Vagina (tissue), 2 donors: ENCODE measurements around the gene NOL6. TPM values are rescaled to one million over a fixed set of nuclear protein-coding genes. Genes with fewer than 3 reads are reported as not detected.
A peak's percentile ranks its signal among the peaks of the same experiment; 100 is the strongest.

Experiments used
- DNase-seq, 2 donors: peaks; one replicate each; pipeline ENCODE4 v3.0.0-alpha.2; 2017; ENCODE audit errors: extremely low spot score in 2 of 2
- H3K27ac ChIP-seq: fragments of 200-600 bp; sonication (generic); one replicate; pipeline ENCODE4 v1.5.1; 2019
- H3K27me3 ChIP-seq: fragments of 200-600 bp; sonication (generic); one replicate; pipeline ENCODE4 v1.5.1; 2019
- H3K36me3 ChIP-seq, 2 donors: fragments of 200-600 bp; sonication (generic); one replicate each; pipeline ENCODE4 v1.5.1; 2017 to 2019
- H3K4me1 ChIP-seq: fragments of 200-600 bp; sonication (generic); one replicate; pipeline ENCODE4 v1.5.1; 2019
- H3K4me3 ChIP-seq, 2 donors: fragments of 200-600 bp; sonication (generic); 1 replicate in 1 of 2; 2 replicates in 1 of 2; pipeline ENCODE4 v1.5.1; 2016 to 2019
- H3K9me3 ChIP-seq: fragments of 200-600 bp; sonication (generic); one replicate; pipeline ENCODE4 v1.5.1; 2019
- POLR2A ChIP-seq, 2 donors: fragments of 450-650 bp; IDR thresholded peaks; one replicate each; pipeline ENCODE4 v1.6.1; 2017; ENCODE audit warnings: antibody characterized with exemption in 2 of 2, mild to moderate bottlenecking in 2 of 2, moderate library complexity in 2 of 2
- POLR2AphosphoS5 ChIP-seq, 2 donors: sonication (generic); formaldehyde crosslinking; IDR thresholded peaks; one replicate each; pipeline ENCODE4 v1.9.0; 2017; ENCODE audit warnings: antibody characterized with exemption in 2 of 2, mild to moderate bottlenecking in 2 of 2, low read depth in 1 of 2; ENCODE audit not compliant: insufficient read depth in 1 of 2
- intact Hi-C: fragments of 100-400 bp; cut with DNase I; formaldehyde crosslinking; loops from one replicate; pipeline ENCODE4 v1.15.1; 2023
- total RNA-seq: library from RNA; depleted of rRNA; stranded (reverse); fragments of >200 nt; gene quantifications from one replicate; pipeline ENCODE4 v1.2.3, GENCODE V29; 2016
- TF ChIP-seq, protein P1 (sequence below), 3 experiments: fragments of 450-650 bp in 2 of 3; fragments of 200-600 bp in 1 of 3; sonication (generic) in 1 of 3; IDR thresholded peaks; one replicate each; pipeline ENCODE4 v1.5.1; 2017 to 2019; ENCODE audit warnings: antibody characterized with exemption in 3 of 3, mild to moderate bottlenecking in 2 of 3, moderate library complexity in 2 of 3

NOL6 gene
- total RNA-seq, 1 donor from 2014 or later, result 25.3 TPM

DNA sequence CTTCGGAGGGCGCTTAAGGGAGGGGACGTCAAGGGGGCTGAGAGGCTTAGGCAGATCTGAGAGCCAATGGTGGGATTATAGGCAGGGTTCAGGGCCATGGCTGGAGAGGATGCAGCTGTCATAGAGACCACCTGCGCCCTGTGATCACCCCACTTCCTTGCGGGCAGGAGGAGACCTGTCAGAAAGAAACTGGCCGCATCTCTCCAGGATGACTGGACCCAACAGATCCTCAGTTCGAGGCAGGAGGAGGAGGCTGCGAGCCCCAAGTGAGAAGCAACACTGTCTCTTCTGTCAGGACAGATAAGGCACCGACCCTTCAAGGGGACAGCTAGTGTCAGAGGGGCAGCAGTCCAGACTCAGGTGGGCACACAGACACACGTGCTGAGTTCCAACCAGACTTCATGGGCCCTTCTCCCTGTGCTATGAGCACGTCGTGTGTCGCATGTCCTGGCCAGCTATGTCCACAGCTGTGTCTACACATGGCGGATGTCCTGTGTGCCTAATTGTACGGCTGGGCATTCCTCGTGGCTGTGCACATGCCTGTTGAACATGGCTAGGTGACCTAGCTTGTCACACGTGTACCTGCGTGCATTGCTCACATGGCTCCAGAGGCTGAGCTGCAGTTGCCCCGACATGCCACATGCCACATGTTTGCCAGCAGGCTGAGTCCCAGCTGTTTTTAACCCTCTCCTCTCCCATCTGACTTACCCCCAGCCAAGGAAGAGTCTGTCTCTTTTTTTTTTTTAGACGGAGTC, 25.7 kb downstream of the NOL6 start:
- intact Hi-C loops, result no loop called here
- no peaks in the 10 kb centered on the region for H3K27me3 ChIP-seq
- H3K36me3 ChIP-seq, result no peaks in the 10 kb centered on the region
- H3K4me3 ChIP-seq, result peak overlapping the region; percentile 49 to 55
- TF ChIP-seq POLR2A (IDR thresholded peaks at IDR 0.05) (no peak), POLR2AphosphoS5 (IDR thresholded peaks at IDR 0.05; ENCODE audit: insufficient read depth in 1 of 2, low read depth in 1 of 2) (peak; percentile 31 to 40)
- TF ChIP-seq, protein P1, sequence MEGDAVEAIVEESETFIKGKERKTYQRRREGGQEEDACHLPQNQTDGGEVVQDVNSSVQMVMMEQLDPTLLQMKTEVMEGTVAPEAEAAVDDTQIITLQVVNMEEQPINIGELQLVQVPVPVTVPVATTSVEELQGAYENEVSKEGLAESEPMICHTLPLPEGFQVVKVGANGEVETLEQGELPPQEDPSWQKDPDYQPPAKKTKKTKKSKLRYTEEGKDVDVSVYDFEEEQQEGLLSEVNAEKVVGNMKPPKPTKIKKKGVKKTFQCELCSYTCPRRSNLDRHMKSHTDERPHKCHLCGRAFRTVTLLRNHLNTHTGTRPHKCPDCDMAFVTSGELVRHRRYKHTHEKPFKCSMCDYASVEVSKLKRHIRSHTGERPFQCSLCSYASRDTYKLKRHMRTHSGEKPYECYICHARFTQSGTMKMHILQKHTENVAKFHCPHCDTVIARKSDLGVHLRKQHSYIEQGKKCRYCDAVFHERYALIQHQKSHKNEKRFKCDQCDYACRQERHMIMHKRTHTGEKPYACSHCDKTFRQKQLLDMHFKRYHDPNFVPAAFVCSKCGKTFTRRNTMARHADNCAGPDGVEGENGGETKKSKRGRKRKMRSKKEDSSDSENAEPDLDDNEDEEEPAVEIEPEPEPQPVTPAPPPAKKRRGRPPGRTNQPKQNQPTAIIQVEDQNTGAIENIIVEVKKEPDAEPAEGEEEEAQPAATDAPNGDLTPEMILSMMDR (IDR thresholded peaks at IDR 0.05), result no peak
- DNase-seq, result no peak
- H3K4me1 ChIP-seq, result peaks cover 27% of the 10 kb centered on the region
- no peaks in the 10 kb centered on the region for H3K9me3 ChIP-seq
- H3K27ac ChIP-seq, result peak overlapping the region; percentile 53

DNA sequence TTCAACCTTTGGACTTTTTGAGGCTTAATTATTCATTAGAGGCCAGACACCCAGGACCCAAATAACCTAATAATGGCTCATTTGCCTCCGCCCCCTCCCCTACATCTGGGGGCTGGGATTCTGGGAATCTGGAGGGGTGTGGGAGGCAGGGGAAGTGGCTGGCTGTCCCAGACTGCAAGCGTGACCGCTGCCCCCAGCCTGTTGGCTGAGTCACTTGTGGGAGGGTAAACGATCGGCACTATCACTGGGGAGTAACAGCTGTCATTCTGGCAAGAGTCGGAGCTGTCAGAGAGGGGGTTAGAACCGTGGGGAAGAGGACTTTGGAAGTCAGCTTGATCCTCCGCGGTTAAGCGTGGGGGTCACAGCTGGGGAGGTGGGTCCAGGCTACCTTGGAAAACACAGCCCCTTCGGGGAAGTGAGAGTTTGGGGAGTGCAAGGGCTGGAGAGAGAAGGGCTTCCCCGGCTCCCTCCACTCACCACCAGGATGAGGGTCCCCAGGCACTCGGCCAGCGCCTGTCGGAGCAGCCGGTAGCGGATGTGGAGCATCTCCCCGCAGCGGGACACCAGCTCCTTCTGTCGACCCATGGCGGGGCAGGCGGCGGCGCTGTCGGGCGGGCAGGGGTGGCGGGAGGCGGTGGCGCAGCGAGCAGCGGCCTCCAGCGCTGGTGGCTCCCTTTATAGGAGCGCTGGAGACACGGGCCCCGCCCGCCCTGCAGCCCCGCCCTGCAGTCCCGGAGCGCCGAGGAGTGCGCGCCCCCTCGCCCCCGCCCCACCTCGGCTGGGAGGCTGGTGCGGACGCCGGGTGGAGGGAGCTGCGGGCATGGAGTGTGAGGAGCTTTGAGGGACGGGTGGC, 26.6 kb downstream of the NOL6 start, which contains the start of gene AQP3:
Gene AQP3, minus strand, starts transcription at position 648 of the 853 bp plus-strand sequence. Its CDS starts 63 bp downstream, at position 585.
- peaks cover 29% of the 10 kb centered on the region for H3K4me1 ChIP-seq
- DNase-seq, result no peak
- no peaks in the 10 kb centered on the region for H3K27me3 ChIP-seq
- TF ChIP-seq POLR2AphosphoS5 (IDR thresholded peaks at IDR 0.05; ENCODE audit: insufficient read depth in 1 of 2, low read depth in 1 of 2) (peak in 1 of 2 donors; percentile 50), POLR2A (IDR thresholded peaks at IDR 0.05) (no peak)
- TF ChIP-seq, protein P1 (IDR thresholded peaks at IDR 0.05), result peak in 1 of 3 experiments; percentile 29
- intact Hi-C loops, result no loop called here
- no peaks in the 10 kb centered on the region for H3K9me3 ChIP-seq
- H3K4me3 ChIP-seq, result peak within 1 kb of the TSS; percentile 49 to 55
- H3K27ac ChIP-seq, result peak within 1 kb of the TSS; percentile 53
- no peaks in the 10 kb centered on the region for H3K36me3 ChIP-seq

DNA sequence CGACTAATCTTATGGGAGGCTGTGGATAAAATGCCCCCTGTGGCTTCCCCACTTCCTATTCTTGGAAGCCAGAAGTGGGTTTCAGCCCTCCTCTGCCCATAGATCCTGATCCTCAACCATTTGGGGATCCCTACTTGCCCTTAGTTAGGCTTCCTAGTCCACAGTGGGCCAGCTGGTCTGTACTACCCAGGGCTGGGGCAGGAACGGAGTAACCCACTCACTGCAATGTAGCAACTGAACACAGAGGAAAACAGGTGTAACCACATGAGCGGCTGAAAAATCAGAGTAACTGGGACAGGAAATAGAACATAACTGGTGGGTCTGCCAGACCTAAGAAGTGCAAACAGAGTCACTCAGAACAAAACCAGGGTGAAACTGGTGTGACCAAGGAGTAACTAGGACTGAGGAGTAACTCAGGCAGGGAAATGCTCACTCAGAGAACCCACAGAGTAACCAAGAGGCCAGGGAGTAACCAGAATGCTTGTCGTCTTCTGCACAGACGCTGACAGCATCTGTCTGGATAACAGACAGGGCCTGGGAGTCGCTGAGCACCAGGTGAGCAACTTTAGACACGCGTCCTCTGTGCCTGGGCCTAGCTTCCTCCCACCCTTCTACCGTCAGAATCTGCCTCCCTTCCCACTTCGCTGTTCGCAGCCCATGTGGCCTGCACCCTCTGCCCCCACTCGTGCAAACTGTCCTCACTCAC, 27.3 kb downstream of the NOL6 start:
- no peaks in the 10 kb centered on the region for H3K27me3 ChIP-seq
- peaks cover 27% of the 10 kb centered on the region for H3K4me1 ChIP-seq
- peak overlapping the region; percentile 53 for H3K27ac ChIP-seq
- H3K9me3 ChIP-seq, result no peaks in the 10 kb centered on the region
- DNase-seq, result no peak
- TF ChIP-seq, protein P1 (IDR thresholded peaks at IDR 0.05), result no peak
- no peak for TF ChIP-seq POLR2A (IDR thresholded peaks at IDR 0.05)
- TF ChIP-seq POLR2AphosphoS5 (IDR thresholded peaks at IDR 0.05; ENCODE audit: insufficient read depth in 1 of 2, low read depth in 1 of 2), result no peak
- no peaks in the 10 kb centered on the region for H3K36me3 ChIP-seq
- H3K4me3 ChIP-seq, result peak overlapping the region; percentile 49 to 55
- intact Hi-C loops, result no loop called here

DNA sequence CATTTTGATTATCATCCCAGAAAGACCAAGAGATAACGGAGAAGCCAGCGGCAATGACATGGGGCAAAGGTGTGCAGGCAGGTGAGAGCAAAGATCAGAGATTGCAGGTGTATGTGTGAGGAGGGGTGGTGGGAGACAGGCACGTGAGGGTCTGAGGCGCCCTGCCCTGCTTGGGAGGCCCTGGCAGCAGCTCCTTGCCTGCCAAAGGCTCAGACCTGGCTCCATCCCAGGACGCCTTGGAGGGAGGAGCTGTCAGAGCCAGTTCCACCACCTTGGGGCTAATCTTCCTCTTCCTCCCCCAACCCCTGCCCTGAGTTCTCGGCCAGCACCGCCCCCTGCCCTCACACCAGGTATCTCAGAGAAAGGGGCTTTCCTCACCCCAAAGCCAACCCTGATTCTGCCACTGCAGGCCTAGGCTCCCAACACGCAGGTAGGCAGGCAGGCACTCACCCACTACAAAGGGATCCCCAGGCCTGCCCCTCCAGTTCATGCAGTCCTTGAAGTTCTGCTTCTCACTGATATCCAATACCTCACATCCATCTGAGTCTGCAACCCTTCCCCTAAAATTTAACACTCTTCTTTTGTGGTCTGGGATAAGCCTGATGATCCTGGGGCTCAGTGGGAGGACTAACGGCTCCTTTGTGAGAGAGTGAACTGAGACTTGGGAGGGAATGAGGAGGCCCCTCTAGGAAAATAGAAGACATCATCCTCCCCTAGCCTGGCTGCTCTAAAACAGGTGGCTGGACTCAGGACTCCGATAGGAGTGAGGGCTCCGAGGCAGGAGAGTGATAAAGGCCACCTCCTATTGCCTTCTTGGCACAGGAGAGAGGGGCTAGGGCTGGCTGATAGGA, 28.1 kb downstream of the NOL6 start:
- Histone ChIP-seq H3K36me3 (no peaks in the 10 kb centered on the region), H3K27me3 (no peaks in the 10 kb centered on the region), H3K9me3 (no peaks in the 10 kb centered on the region), H3K27ac (peak overlapping the region; percentile 53), H3K4me1 (peaks cover 27% of the 10 kb centered on the region), H3K4me3 (peak overlapping the region; percentile 49 to 55)
- TF ChIP-seq POLR2AphosphoS5 (IDR thresholded peaks at IDR 0.05; ENCODE audit: insufficient read depth in 1 of 2, low read depth in 1 of 2) (no peak), POLR2A (IDR thresholded peaks at IDR 0.05) (no peak)
- TF ChIP-seq, protein P1 (IDR thresholded peaks at IDR 0.05), result no peak
- intact Hi-C loops, result no loop called here
- no peak for DNase-seq
